ENCODE measurements around the gene HNRNPF. TPM values are rescaled to one million over a fixed set of nuclear protein-coding genes. Genes with fewer than 3 reads are reported as not detected.

Gene HNRNPF
- total RNA-seq, 1 donor from 2014 or later = 141 TPM

- DNase-seq = peak; percentile 93
Observed at GRCh38 chr10:43348511-43349312, 60.3 kb downstream of the HNRNPF start.

GRCh38 chr10:43347997-43348396 is 61.0 kb downstream of the HNRNPF start:
- DNase-seq = no peak

- no peak for DNase-seq
Observed at GRCh38 chr10:43344051-43344450, 64.9 kb downstream of the HNRNPF start.

GRCh38 chr10:43343126-43343525 is 65.9 kb downstream of the HNRNPF start:
- DNase-seq = no peak

- no peak for DNase-seq
Observed at GRCh38 chr10:43342279-43343125, 66.5 kb downstream of the HNRNPF start.

GRCh38 chr10:43341450-43341849 is 67.5 kb downstream of the HNRNPF start:
- DNase-seq = no peak

GRCh38 chr10:43340619-43341018 is 68.4 kb downstream of the HNRNPF start:
- DNase-seq = no peak

GRCh38 chr10:43340101-43340500 is 68.9 kb downstream of the HNRNPF start:
- DNase-seq = no peak

- DNase-seq = no peak
Observed at GRCh38 chr10:43339136-43339535, 69.8 kb downstream of the HNRNPF start.

- DNase-seq = no peak
Observed at GRCh38 chr10:43338117-43338516, 70.9 kb downstream of the HNRNPF start.

- peak; percentile 42 for DNase-seq
Observed at GRCh38 chr10:43337536-43337935, 71.5 kb downstream of the HNRNPF start.

GRCh38 chr10:43336641-43337318 is 72.2 kb downstream of the HNRNPF start:
- DNase-seq = no peak

GRCh38 chr10:43336061-43336460 is 72.9 kb downstream of the HNRNPF start:
- no peak for DNase-seq

Small RNA genes lying within 50 kb of the gene (small RNA-seq; reads per million reads assigned to genes)
- gene RNU6ATAC11P (ENCODE audit: low replicate concordance) (not detected), gene RNU7-193P (ENCODE audit: low replicate concordance) (not detected), gene SNORD3J (ENCODE audit: low replicate concordance) (not detected)

Other genes starting within 250 kb of the HNRNPF start
- gene RASGEF1A, start 142.1 kb downstream of the HNRNPF start, total RNA-seq = 4.0 TPM
- not detected for gene FXYD4, start 37.5 kb downstream of the HNRNPF start, total RNA-seq
- gene ZNF487, start 27.9 kb upstream of the HNRNPF start, total RNA-seq = 9.5 TPM
- 6.6 TPM for gene ZNF239, start 165.4 kb upstream of the HNRNPF start, total RNA-seq
- 5.1 TPM for gene ZNF485, start 197.3 kb upstream of the HNRNPF start, total RNA-seq
- gene ZNF32, start 239.7 kb upstream of the HNRNPF start, total RNA-seq = 29.4 TPM

All from tongue (tissue), 3 donors.